ENCODE data around the gene GNRHR. TPM values are rescaled to one million over a fixed set of nuclear protein-coding genes. Genes with fewer than 3 reads are reported as not detected.

GNRHR gene, protein sequence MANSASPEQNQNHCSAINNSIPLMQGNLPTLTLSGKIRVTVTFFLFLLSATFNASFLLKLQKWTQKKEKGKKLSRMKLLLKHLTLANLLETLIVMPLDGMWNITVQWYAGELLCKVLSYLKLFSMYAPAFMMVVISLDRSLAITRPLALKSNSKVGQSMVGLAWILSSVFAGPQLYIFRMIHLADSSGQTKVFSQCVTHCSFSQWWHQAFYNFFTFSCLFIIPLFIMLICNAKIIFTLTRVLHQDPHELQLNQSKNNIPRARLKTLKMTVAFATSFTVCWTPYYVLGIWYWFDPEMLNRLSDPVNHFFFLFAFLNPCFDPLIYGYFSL
- not detected for total RNA-seq
- total RNA-seq (2013): 0.13 TPM
- total RNA-seq: 0 reads per million in 29 experiments

DNA sequence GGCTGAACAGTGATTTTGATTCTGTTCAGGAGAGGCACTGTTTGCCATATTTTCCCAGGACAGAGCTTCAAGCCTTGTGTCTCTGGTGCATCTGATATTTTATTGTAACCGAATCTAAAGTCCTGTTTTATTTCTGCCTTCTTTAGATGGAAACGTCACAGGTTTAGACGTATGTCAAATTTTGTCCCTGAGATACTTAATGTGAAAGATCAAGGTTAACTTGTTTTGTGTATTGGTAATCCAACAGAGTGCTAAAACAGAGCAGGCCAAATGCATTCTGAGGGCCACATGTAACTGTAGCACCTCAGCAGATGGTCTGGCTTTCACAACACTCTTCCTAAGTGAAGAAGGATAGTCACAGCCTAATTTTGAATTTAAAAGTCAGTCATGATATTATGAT is at the start of gene GNRHR:
TSS of gene GNRHR (minus strand) at position 101 of the 400 bp plus-strand sequence. CDS start at position 48, 53 bp downstream.
- no peak for DNase-seq
- 100% methylated on average over 3 of the region's 3 CpGs for WGBS (ENCODE audit: insufficient coverage)
- H3K4me3 ChIP-seq (ENCODE audit: control insufficient read depth in 1 of 2, extremely low read depth in 1 of 2, low read length in 1 of 2): no peak within 1 kb of the TSS
- ChIA-PET CTCF (no interaction called here), POLR2A (no interaction called here)
- H3K27me3 Mint-ChIP-seq: no peaks in the 10 kb centered on the region
- H3K4me1 ChIP-seq (ENCODE audit: control insufficient read depth in 1 of 2, extremely low read depth in 1 of 2, insufficient read depth in 2 of 2, low read length in 2 of 2): no peaks in the 10 kb centered on the region
- no peaks in the 10 kb centered on the region for H3K4me1 Mint-ChIP-seq
- H3K27ac ChIP-seq (ENCODE audit: low read length): no peak within 1 kb of the TSS
- no peaks in the 10 kb centered on the region for H3K36me3 ChIP-seq (ENCODE audit: control insufficient read depth in 2 of 2, extremely low read depth in 1 of 2, insufficient read depth in 1 of 2, low read length in 1 of 2)
- ATAC-seq (replicated peaks in 1 of 4): no peak
- H3K27me3 ChIP-seq (replicated peaks in 1 of 2; ENCODE audit: control insufficient read depth in 2 of 2, extremely low read depth in 1 of 2, insufficient read depth in 2 of 2, low read length in 1 of 2): no peaks in the 10 kb centered on the region
- H3K36me3 Mint-ChIP-seq: no peaks in the 10 kb centered on the region
- H3K9me3 ChIP-seq: no peaks in the 10 kb centered on the region
- no peak within 1 kb of the TSS for H3K4me3 Mint-ChIP-seq
- no peak within 1 kb of the TSS for H3K27ac Mint-ChIP-seq
- no peaks in the 10 kb centered on the region for H3K9me3 Mint-ChIP-seq

DNA sequence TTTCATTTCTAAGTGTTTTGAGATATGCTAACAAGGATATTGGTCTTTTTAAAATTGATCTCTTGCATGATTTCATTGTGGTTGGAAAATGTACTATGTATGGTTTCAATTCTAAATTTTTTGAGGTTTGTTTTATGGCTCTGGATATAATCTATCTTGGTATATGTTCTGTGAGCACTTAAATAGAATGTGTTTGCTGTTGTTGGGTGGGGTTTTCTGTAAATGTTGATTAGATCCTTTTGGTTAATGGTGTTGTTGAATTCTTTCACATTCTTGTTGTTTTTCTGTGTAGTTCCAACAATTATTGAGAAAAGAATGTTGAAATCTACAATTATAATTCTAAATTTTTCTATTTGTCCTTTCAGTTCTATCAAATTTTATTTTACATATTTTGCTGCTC is 42.6 kb upstream of the GNRHR start:
- no peaks in the 10 kb centered on the region for H3K27me3 Mint-ChIP-seq
- no peak for ATAC-seq (replicated peaks in 1 of 4)
- Histone ChIP-seq H3K4me1 (ENCODE audit: control insufficient read depth in 1 of 2, extremely low read depth in 1 of 2, insufficient read depth in 2 of 2, low read length in 2 of 2) (no peaks in the 10 kb centered on the region), H3K9me3 (no peaks in the 10 kb centered on the region), H3K36me3 (ENCODE audit: control insufficient read depth in 2 of 2, extremely low read depth in 1 of 2, insufficient read depth in 1 of 2, low read length in 1 of 2) (no peaks in the 10 kb centered on the region), H3K27me3 (replicated peaks in 1 of 2; ENCODE audit: control insufficient read depth in 2 of 2, extremely low read depth in 1 of 2, insufficient read depth in 2 of 2, low read length in 1 of 2) (no peaks in the 10 kb centered on the region), H3K4me3 (ENCODE audit: control insufficient read depth in 1 of 2, extremely low read depth in 1 of 2, low read length in 1 of 2) (no peak overlapping the region), H3K27ac (ENCODE audit: low read length) (no peak overlapping the region)
- no peak overlapping the region for H3K27ac Mint-ChIP-seq
- DNase-seq: no peak
- POLR2A ChIA-PET: no interaction called here
- no peak overlapping the region for H3K4me3 Mint-ChIP-seq
- H3K36me3 Mint-ChIP-seq: peaks cover 6% of the 10 kb centered on the region
- CTCF ChIA-PET: no interaction called here
- H3K4me1 Mint-ChIP-seq: no peaks in the 10 kb centered on the region
- H3K9me3 Mint-ChIP-seq: peaks cover 0 to 6% (median under 1%) of the 10 kb centered on the region in 3 donors

DNA sequence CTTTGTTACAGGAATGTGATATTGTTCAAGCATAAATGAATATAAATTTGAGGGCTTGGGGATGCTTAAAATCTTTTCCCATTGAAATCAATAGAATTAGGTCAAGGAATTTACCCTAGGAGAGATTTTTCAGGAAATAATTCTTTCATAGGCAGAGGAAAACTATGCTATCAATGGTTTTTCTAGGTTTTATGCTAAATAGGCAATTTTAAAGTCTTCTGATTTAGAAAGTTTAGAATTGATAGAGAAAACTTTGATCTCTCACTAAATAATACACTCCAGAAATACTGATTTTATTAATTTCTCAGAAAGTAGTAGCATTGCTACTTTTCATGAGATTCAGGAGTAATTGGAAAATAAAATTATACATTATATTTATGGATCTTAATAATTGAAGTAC is 36.5 kb upstream of the GNRHR start:
- DNase-seq (no peak), ATAC-seq (replicated peaks in 1 of 4) (no peak)
- H3K4me1 Mint-ChIP-seq: no peaks in the 10 kb centered on the region
- no peak overlapping the region for H3K4me3 ChIP-seq (ENCODE audit: control insufficient read depth in 1 of 2, extremely low read depth in 1 of 2, low read length in 1 of 2)
- H3K27me3 Mint-ChIP-seq: no peaks in the 10 kb centered on the region
- CTCF ChIA-PET: no interaction called here
- no peaks in the 10 kb centered on the region for H3K4me1 ChIP-seq (ENCODE audit: control insufficient read depth in 1 of 2, extremely low read depth in 1 of 2, insufficient read depth in 2 of 2, low read length in 2 of 2)
- no peaks in the 10 kb centered on the region for H3K9me3 ChIP-seq
- H3K4me3 Mint-ChIP-seq: no peak overlapping the region
- no peak overlapping the region for H3K27ac ChIP-seq (ENCODE audit: low read length)
- H3K36me3 Mint-ChIP-seq: peaks cover 8% of the 10 kb centered on the region
- POLR2A ChIA-PET: interaction anchor here in 1 of 2 donors (0.5 kb wide), 1 partner anchor 14 kb away, joined by 10 read pairs; no protein-coding TSS in a partner anchor
- peaks cover 0 to 4% (median 0%) of the 10 kb centered on the region in 3 donors for H3K9me3 Mint-ChIP-seq
- H3K36me3 ChIP-seq (ENCODE audit: control insufficient read depth in 2 of 2, extremely low read depth in 1 of 2, insufficient read depth in 1 of 2, low read length in 1 of 2): no peaks in the 10 kb centered on the region
- H3K27me3 ChIP-seq (replicated peaks in 1 of 2; ENCODE audit: control insufficient read depth in 2 of 2, extremely low read depth in 1 of 2, insufficient read depth in 2 of 2, low read length in 1 of 2): no peaks in the 10 kb centered on the region
- H3K27ac Mint-ChIP-seq: no peak overlapping the region

DNA sequence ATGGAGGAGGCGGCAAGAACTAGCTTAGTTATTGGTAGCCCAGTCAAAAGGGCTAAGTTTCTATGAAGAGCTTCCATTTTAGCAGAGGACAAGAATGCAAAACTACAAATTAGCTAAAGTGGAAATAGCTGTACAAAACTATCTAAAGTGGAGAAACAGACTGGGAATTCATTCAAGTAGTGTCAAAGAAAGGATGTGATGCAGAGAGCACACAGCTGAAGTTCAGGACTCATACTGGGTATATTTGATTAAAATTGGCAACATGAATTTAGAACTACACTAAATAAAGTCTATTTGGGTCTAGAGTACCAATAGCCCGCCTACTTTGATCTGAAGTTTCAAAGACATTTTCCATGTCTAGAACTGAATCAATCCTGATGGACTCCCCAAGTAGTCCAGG is 33.1 kb upstream of the GNRHR start:
- ATAC-seq (replicated peaks in 1 of 4) (no peak), DNase-seq (no peak)
- WGBS (ENCODE audit: insufficient coverage): no CpG with 5 or more reads among the region's 2 CpGs
- H3K4me3 Mint-ChIP-seq: no peak overlapping the region
- peaks cover 0 to 4% (median 0%) of the 10 kb centered on the region in 3 donors for H3K9me3 Mint-ChIP-seq
- Histone ChIP-seq H3K36me3 (ENCODE audit: control insufficient read depth in 2 of 2, extremely low read depth in 1 of 2, insufficient read depth in 1 of 2, low read length in 1 of 2) (no peaks in the 10 kb centered on the region), H3K4me1 (ENCODE audit: control insufficient read depth in 1 of 2, extremely low read depth in 1 of 2, insufficient read depth in 2 of 2, low read length in 2 of 2) (no peaks in the 10 kb centered on the region), H3K9me3 (no peaks in the 10 kb centered on the region), H3K4me3 (ENCODE audit: control insufficient read depth in 1 of 2, extremely low read depth in 1 of 2, low read length in 1 of 2) (no peak overlapping the region), H3K27ac (ENCODE audit: low read length) (no peak overlapping the region), H3K27me3 (replicated peaks in 1 of 2; ENCODE audit: control insufficient read depth in 2 of 2, extremely low read depth in 1 of 2, insufficient read depth in 2 of 2, low read length in 1 of 2) (no peaks in the 10 kb centered on the region)
- CTCF ChIA-PET: no interaction called here
- POLR2A ChIA-PET: no interaction called here
- H3K4me1 Mint-ChIP-seq: no peaks in the 10 kb centered on the region
- H3K27ac Mint-ChIP-seq: no peak overlapping the region
- peaks cover 8% of the 10 kb centered on the region for H3K36me3 Mint-ChIP-seq
- no peaks in the 10 kb centered on the region for H3K27me3 Mint-ChIP-seq

DNA sequence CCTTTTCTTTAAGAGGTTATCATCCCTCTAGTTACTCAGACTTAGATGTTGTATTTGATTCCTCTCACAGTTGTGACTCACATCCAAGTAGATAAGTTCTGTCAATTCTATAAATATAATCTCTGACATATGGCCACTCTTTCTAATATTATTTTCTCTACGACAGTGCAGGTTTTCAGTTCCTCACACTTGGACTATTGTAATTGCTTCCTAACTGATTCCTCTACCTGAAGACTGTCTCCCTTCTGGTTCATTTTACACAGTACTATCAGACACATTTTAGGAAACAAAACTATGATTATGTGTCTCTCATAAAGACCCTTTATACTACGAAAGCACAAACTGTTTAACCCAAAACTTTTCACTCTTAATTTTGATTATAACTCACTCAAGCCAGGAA is 31.3 kb upstream of the GNRHR start:
- ChIA-PET POLR2A (no interaction called here), CTCF (no interaction called here)
- Histone ChIP-seq H3K27me3 (replicated peaks in 1 of 2; ENCODE audit: control insufficient read depth in 2 of 2, extremely low read depth in 1 of 2, insufficient read depth in 2 of 2, low read length in 1 of 2) (no peaks in the 10 kb centered on the region), H3K4me1 (ENCODE audit: control insufficient read depth in 1 of 2, extremely low read depth in 1 of 2, insufficient read depth in 2 of 2, low read length in 2 of 2) (no peaks in the 10 kb centered on the region), H3K27ac (ENCODE audit: low read length) (no peak overlapping the region), H3K9me3 (no peaks in the 10 kb centered on the region), H3K36me3 (ENCODE audit: control insufficient read depth in 2 of 2, extremely low read depth in 1 of 2, insufficient read depth in 1 of 2, low read length in 1 of 2) (no peaks in the 10 kb centered on the region), H3K4me3 (ENCODE audit: control insufficient read depth in 1 of 2, extremely low read depth in 1 of 2, low read length in 1 of 2) (no peak overlapping the region)
- Mint-ChIP-seq H3K4me1 (no peaks in the 10 kb centered on the region), H3K27ac (no peak overlapping the region), H3K4me3 (no peak overlapping the region), H3K27me3 (no peaks in the 10 kb centered on the region), H3K9me3 (no peaks in the 10 kb centered on the region), H3K36me3 (peaks cover 4% of the 10 kb centered on the region)
- no peak for DNase-seq
- no peak for ATAC-seq (replicated peaks in 1 of 4)
- 100% methylated on average over 1 of the region's 2 CpGs for WGBS (ENCODE audit: insufficient coverage)

DNA sequence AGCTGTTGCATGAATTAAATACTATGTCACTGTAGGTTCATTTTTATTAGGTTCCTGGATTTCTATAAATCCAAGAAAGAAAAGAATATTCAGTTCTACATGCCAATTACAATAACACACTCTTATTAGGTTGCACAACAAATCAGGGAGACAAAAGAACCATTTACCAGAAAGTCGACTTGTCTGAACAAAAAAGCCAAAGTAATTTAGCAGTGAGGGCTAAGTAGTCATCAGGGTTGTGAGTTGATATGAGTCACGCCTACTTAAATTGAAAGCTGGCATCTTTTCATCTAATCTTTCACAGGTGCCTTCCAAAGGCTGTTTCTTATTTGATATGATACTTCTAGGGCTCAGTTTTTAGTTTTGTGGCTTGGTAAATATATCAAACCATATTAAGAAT is 25.4 kb upstream of the GNRHR start:
- DNase-seq (no peak), ATAC-seq (replicated peaks in 1 of 4) (no peak)
- H3K9me3 Mint-ChIP-seq: no peaks in the 10 kb centered on the region
- no peak overlapping the region for H3K27ac ChIP-seq (ENCODE audit: low read length)
- no peaks in the 10 kb centered on the region for H3K9me3 ChIP-seq
- H3K4me1 Mint-ChIP-seq: no peaks in the 10 kb centered on the region
- H3K36me3 ChIP-seq (ENCODE audit: control insufficient read depth in 2 of 2, extremely low read depth in 1 of 2, insufficient read depth in 1 of 2, low read length in 1 of 2): no peaks in the 10 kb centered on the region
- no peak overlapping the region for H3K4me3 ChIP-seq (ENCODE audit: control insufficient read depth in 1 of 2, extremely low read depth in 1 of 2, low read length in 1 of 2)
- ChIA-PET CTCF (no interaction called here), POLR2A (interaction anchor here in 1 of 2 donors (0.7 kb wide), 1 partner anchor 758 kb away, joined by 8 read pairs; no protein-coding TSS in a partner anchor)
- H3K27ac Mint-ChIP-seq: no peak overlapping the region
- no peaks in the 10 kb centered on the region for H3K27me3 Mint-ChIP-seq
- H3K36me3 Mint-ChIP-seq: no peaks in the 10 kb centered on the region
- no peak overlapping the region for H3K4me3 Mint-ChIP-seq
- WGBS (ENCODE audit: insufficient coverage): no CpG with 5 or more reads among the region's 2 CpGs
- H3K27me3 ChIP-seq (replicated peaks in 1 of 2; ENCODE audit: control insufficient read depth in 2 of 2, extremely low read depth in 1 of 2, insufficient read depth in 2 of 2, low read length in 1 of 2): no peaks in the 10 kb centered on the region
- H3K4me1 ChIP-seq (ENCODE audit: control insufficient read depth in 1 of 2, extremely low read depth in 1 of 2, insufficient read depth in 2 of 2, low read length in 2 of 2): no peaks in the 10 kb centered on the region

DNA sequence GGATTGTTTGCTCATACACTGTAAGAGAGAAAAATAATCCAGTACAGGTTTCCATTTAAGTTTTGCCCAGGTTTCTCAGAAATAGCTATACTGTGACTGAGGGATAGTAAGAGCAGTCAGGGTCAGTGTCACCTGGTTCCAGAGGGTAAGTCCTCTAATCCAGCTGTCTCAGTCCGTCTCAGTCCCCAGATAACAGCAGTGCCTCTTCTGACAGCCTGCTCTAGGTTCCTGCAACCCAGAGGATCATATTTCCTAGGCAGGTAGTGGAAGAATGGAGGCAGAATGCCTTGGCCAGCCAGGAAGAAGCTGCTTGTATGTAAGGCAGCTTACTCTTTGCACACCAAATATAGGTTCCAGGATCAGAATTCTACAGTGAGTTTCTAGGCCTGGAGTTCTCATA is 22.6 kb upstream of the GNRHR start:
- no peaks in the 10 kb centered on the region for H3K4me1 Mint-ChIP-seq
- no peak overlapping the region for H3K27ac Mint-ChIP-seq
- H3K36me3 ChIP-seq (ENCODE audit: control insufficient read depth in 2 of 2, extremely low read depth in 1 of 2, insufficient read depth in 1 of 2, low read length in 1 of 2): no peaks in the 10 kb centered on the region
- no peak for DNase-seq
- no peaks in the 10 kb centered on the region for H3K9me3 Mint-ChIP-seq
- H3K36me3 Mint-ChIP-seq: no peaks in the 10 kb centered on the region
- WGBS (ENCODE audit: insufficient coverage): no CpG with 5 or more reads among the region's 1 CpG
- no peak overlapping the region for H3K4me3 Mint-ChIP-seq
- ChIA-PET CTCF (interaction anchor here in 1 of 2 donors (0.5 kb wide), 1 partner anchor 289 kb away, joined by 3 read pairs; no protein-coding TSS in a partner anchor), POLR2A (no interaction called here)
- no peak overlapping the region for H3K4me3 ChIP-seq (ENCODE audit: control insufficient read depth in 1 of 2, extremely low read depth in 1 of 2, low read length in 1 of 2)
- no peaks in the 10 kb centered on the region for H3K27me3 Mint-ChIP-seq
- H3K4me1 ChIP-seq (ENCODE audit: control insufficient read depth in 1 of 2, extremely low read depth in 1 of 2, insufficient read depth in 2 of 2, low read length in 2 of 2): no peaks in the 10 kb centered on the region
- H3K27ac ChIP-seq (ENCODE audit: low read length): no peak overlapping the region
- no peaks in the 10 kb centered on the region for H3K27me3 ChIP-seq (replicated peaks in 1 of 2; ENCODE audit: control insufficient read depth in 2 of 2, extremely low read depth in 1 of 2, insufficient read depth in 2 of 2, low read length in 1 of 2)
- no peak for ATAC-seq (replicated peaks in 1 of 4)
- no peaks in the 10 kb centered on the region for H3K9me3 ChIP-seq

Measured in T-cell (primary cell).